Neuronal stem cell (in vitro differentiated cells): ENCODE measurements around the gene WWOX.
"Not testable (repeated sequence)": the region's sequence is repeated elsewhere in the genome, so short reads cannot be mapped to it uniquely, and the experiment has no call there.

Experiments
- DNase-seq: peaks from one replicate; pipeline ENCODE4 v3.0.0-alpha.2; 2013; ENCODE audit warnings: low spot score
- H2AFZ ChIP-seq: one replicate; pipeline ENCODE4 v1.6.1; 2013; ENCODE audit warnings: mild to moderate bottlenecking, low read length, inconsistent platforms
- H2AK5ac ChIP-seq: 2 replicates; pipeline ENCODE4 v1.6.1; 2013; ENCODE audit warnings: low read depth, mild to moderate bottlenecking, inconsistent platforms, low read length, moderate library complexity, mixed read lengths
- H2BK120ac ChIP-seq: 2 replicates; pipeline ENCODE4 v1.6.1; 2013; ENCODE audit warnings: low read depth, mild to moderate bottlenecking, inconsistent platforms, low read length, moderate library complexity, mixed read lengths
- H2BK12ac ChIP-seq: one replicate; pipeline ENCODE4 v1.6.1; 2013; ENCODE audit warnings: low read length, inconsistent platforms
- H2BK15ac ChIP-seq: 2 replicates; pipeline ENCODE4 v1.6.1; 2013; ENCODE audit warnings: mild to moderate bottlenecking, low read length, inconsistent platforms, mixed read lengths
- H2BK5ac ChIP-seq: one replicate; pipeline ENCODE4 v1.6.1; 2013; ENCODE audit warnings: inconsistent platforms, mild to moderate bottlenecking, low read length, moderate library complexity
- H3K14ac ChIP-seq: one replicate; pipeline ENCODE4 v1.6.1; 2013; ENCODE audit warnings: low read length, inconsistent platforms
- H3K18ac ChIP-seq: 2 replicates; pipeline ENCODE4 v1.6.1; 2013; ENCODE audit warnings: low read length, inconsistent platforms
- H3K23ac ChIP-seq: 2 replicates; pipeline ENCODE4 v1.6.1; 2013; ENCODE audit warnings: low read depth, mild to moderate bottlenecking, mixed read lengths, low read length, inconsistent platforms; ENCODE audit not compliant: poor library complexity
- H3K27ac ChIP-seq: replicated peaks from 3 replicates; pipeline ENCODE4 v1.5.1; 2013; ENCODE audit warnings: low read length, inconsistent platforms
- H3K27me3 ChIP-seq, 3 experiments: 2 replicates each; pipeline ENCODE4 v1.6.1; 2013; ENCODE audit warnings: low read length in 3 of 3, mild to moderate bottlenecking in 2 of 3, inconsistent platforms in 1 of 3, low read depth in 1 of 3, mixed read lengths in 1 of 3, moderate library complexity in 1 of 3; ENCODE audit not compliant: control insufficient read depth in 3 of 3, insufficient read depth in 3 of 3
- H3K36me3 ChIP-seq, 2 donors: replicated peaks in 1 of 2; 2 replicates each; pipeline ENCODE4 v1.6.1; 2013; ENCODE audit warnings: low read length in 2 of 2; ENCODE audit not compliant: control insufficient read depth in 2 of 2, insufficient read depth in 2 of 2
- H3K4ac ChIP-seq: 2 replicates; pipeline ENCODE4 v1.6.1; 2013; ENCODE audit warnings: inconsistent platforms, mild to moderate bottlenecking, low read length, moderate library complexity
- H3K4me1 ChIP-seq, 2 donors: 1 replicate in 1 of 2; 2 replicates in 1 of 2; pipeline ENCODE4 v1.6.1; 2013; ENCODE audit warnings: low read length in 2 of 2, low read depth in 1 of 2; ENCODE audit not compliant: control insufficient read depth in 2 of 2, insufficient read depth in 1 of 2
- H3K4me2 ChIP-seq: one replicate; pipeline ENCODE4 v1.6.1; 2013; ENCODE audit warnings: mild to moderate bottlenecking, low read length, inconsistent platforms; ENCODE audit not compliant: insufficient read depth, poor library complexity, severe bottlenecking
- H3K4me3 ChIP-seq, 2 donors: 2 replicates each; pipeline ENCODE4 v1.5.1; 2013; ENCODE audit warnings: low read length in 2 of 2, mild to moderate bottlenecking in 2 of 2, inconsistent platforms in 1 of 2, moderate library complexity in 1 of 2
- H3K79me1 ChIP-seq: one replicate; pipeline ENCODE4 v1.6.1; 2013; ENCODE audit warnings: low read depth, mild to moderate bottlenecking, inconsistent platforms, low read length, moderate library complexity
- H3K9ac ChIP-seq: one replicate; pipeline ENCODE4 v1.6.1; 2013; ENCODE audit warnings: mild to moderate bottlenecking, low read depth, low read length, inconsistent platforms; ENCODE audit not compliant: poor library complexity
- H3K9me3 ChIP-seq, 2 donors: replicated peaks in 1 of 2; 2 replicates each; pipeline versions ENCODE3 to v1.6.1; 2013; ENCODE audit warnings: low read length in 2 of 2, mild to moderate bottlenecking in 2 of 2, inconsistent platforms in 1 of 2, low read depth in 1 of 2, mixed read lengths in 1 of 2, moderate library complexity in 1 of 2; ENCODE audit not compliant: control insufficient read depth in 2 of 2, insufficient read depth in 1 of 2
- H4K8ac ChIP-seq: one replicate; pipeline ENCODE4 v1.6.1; 2013; ENCODE audit warnings: low read depth, mild to moderate bottlenecking, inconsistent platforms, low read length, moderate library complexity
- H4K91ac ChIP-seq: one replicate; pipeline ENCODE4 v1.6.1; 2013; ENCODE audit warnings: low read length, low read depth, mild to moderate bottlenecking, inconsistent platforms; ENCODE audit not compliant: poor library complexity
- WGBS, 2 donors: extraction: QIAGEN DNeasy Blood & Tissue Kit; methylation state at CpG; one replicate each; pipeline ENCODE4 v1.1.7; 2013; ENCODE audit warnings: missing lambda C conversion rate in 2 of 2, mixed read lengths in 1 of 2; ENCODE audit not compliant: insufficient read length in 2 of 2, insufficient replicate concordance in 1 of 2; ENCODE audit errors: extremely low coverage in 2 of 2; 5-methylcytosine and 5-hydroxymethylcytosine counted together

The WWOX gene

DNA sequence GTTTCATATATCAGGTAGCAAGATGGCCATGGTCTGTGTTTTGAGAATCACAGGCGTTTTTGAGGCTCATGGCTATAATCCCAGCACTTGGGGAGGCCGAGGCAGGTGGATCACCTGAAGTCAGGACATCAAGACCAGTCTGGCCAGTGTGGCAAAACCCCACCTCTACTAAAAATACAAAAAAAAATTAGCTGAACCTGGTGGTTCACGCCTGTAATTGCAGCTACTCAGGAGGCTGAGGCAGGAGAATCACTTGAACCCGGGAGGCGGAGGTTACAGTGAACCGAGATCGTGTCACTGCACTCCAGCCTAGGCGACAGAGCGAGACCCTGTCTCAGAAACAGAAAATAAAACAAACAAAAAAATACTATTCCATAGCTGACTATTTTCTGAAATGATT is 415.4 kb downstream of the WWOX start:
- not testable (repeated sequence) for H2AFZ ChIP-seq, H2BK120ac ChIP-seq, H2AK5ac ChIP-seq, H2BK15ac ChIP-seq, H3K36me3 ChIP-seq, H3K9me3 ChIP-seq, H3K23ac ChIP-seq, H2BK5ac ChIP-seq, H3K4ac ChIP-seq, H3K4me3 ChIP-seq, H4K8ac ChIP-seq, H3K4me1 ChIP-seq, H3K4me2 ChIP-seq, H3K27me3 ChIP-seq, H4K91ac ChIP-seq, H2BK12ac ChIP-seq, H3K9ac ChIP-seq, H3K18ac ChIP-seq, H3K79me1 ChIP-seq, H3K27ac ChIP-seq, H3K14ac ChIP-seq, DNase-seq
- no CpG with 5 or more reads among the region's 9 CpGs for WGBS, 2 donors

DNA sequence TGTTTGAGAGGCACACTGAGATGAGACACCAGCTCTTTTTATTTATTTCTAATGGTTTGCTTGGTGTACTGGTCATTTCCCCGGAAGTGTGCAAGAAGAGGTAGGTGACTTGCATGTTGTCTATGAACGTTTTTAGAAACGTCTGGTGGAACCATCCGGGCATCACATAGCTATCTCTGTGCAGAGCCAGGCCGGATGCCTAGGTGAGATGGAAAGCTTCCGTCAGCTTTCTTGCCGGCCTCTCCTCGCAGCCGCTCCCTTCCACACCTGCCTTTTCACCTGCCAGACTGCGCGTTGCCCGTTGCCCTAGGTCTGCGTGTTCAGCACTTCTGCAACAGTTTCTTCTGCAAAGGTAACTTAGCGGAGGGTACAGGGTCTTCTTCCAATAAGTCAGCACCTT is 416.0 kb downstream of the WWOX start:
- no peak overlapping the region for H3K18ac ChIP-seq
- no peak overlapping the region for H2BK120ac ChIP-seq
- no peak overlapping the region for H3K23ac ChIP-seq
- H3K27me3 ChIP-seq = no peaks in the 10 kb centered on the region
- H2AK5ac ChIP-seq = no peak overlapping the region
- H3K4me3 ChIP-seq = no peak overlapping the region
- H3K4ac ChIP-seq = no peak overlapping the region
- no peak overlapping the region for H4K8ac ChIP-seq
- no peak overlapping the region for H2BK15ac ChIP-seq
- no CpG with 5 or more reads among the region's 14 CpGs for WGBS, 2 donors
- no peaks in the 10 kb centered on the region for H3K36me3 ChIP-seq
- H2BK5ac ChIP-seq = no peak overlapping the region
- peaks cover 0 to 7% of the 10 kb centered on the region in 2 donors for H3K4me1 ChIP-seq
- H3K9me3 ChIP-seq = peaks cover 0 to 3% of the 10 kb centered on the region in 2 donors
- H4K91ac ChIP-seq = no peak overlapping the region
- no peak for DNase-seq
- no peak overlapping the region for H3K14ac ChIP-seq
- no peak overlapping the region for H2BK12ac ChIP-seq
- H3K79me1 ChIP-seq = no peaks in the 10 kb centered on the region
- no peak overlapping the region for H3K27ac ChIP-seq
- H2AFZ ChIP-seq = no peak overlapping the region
- H3K9ac ChIP-seq = no peak overlapping the region
- H3K4me2 ChIP-seq = no peak overlapping the region

DNA sequence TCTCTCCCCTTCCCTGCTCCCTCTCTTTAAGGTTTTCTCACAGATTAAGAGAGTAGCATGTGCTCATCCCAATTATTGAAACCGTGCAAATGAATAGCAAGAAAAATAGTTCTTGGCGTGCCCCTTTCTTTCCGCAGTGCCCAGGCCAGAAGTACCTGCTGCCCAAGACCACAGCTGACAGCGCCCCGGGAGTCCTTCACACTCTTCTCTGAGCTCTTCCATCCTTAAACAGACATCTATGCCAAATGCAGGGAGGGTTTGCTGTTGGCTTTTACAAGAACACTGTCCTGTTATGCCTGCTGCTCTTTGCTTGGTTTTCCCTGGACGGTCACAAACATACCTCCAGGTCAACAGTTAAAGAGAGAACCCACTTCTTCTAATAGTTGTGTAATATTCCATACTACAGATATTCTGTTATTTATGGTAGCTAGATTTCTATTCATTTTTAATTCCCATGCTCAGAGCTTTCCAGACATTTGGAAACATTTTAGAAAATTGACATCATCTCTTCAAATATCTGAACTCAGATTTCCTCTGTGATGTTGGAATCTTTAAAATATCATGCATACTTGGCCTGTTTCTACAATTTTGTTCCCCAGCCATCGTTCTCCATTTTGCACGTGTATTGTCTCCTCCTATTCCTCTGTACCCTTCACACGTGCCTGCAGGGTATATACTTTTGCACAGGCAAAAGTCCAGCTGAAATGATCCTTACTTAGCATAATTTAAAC is 416.7 kb downstream of the WWOX start:
- H3K23ac ChIP-seq = no peak overlapping the region
- H3K79me1 ChIP-seq = no peaks in the 10 kb centered on the region
- H3K27me3 ChIP-seq = no peaks in the 10 kb centered on the region
- no CpG with 5 or more reads among the region's 9 CpGs for WGBS, 2 donors
- no peak overlapping the region for H4K8ac ChIP-seq
- H3K36me3 ChIP-seq = no peaks in the 10 kb centered on the region
- H2AFZ ChIP-seq = no peak overlapping the region
- H2BK12ac ChIP-seq = no peak overlapping the region
- no peak overlapping the region for H3K9ac ChIP-seq
- H3K4ac ChIP-seq = no peak overlapping the region
- no peak overlapping the region for H3K4me3 ChIP-seq
- H3K4me1 ChIP-seq = peaks cover 0 to 7% of the 10 kb centered on the region in 2 donors
- no peak overlapping the region for H2AK5ac ChIP-seq
- no peak overlapping the region for H2BK120ac ChIP-seq
- no peak overlapping the region for H2BK5ac ChIP-seq
- H3K4me2 ChIP-seq = no peak overlapping the region
- H2BK15ac ChIP-seq = no peak overlapping the region
- DNase-seq = no peak
- H3K9me3 ChIP-seq = peaks cover 0 to 3% of the 10 kb centered on the region in 2 donors
- no peak overlapping the region for H3K27ac ChIP-seq
- no peak overlapping the region for H3K14ac ChIP-seq
- H4K91ac ChIP-seq = no peak overlapping the region
- no peak overlapping the region for H3K18ac ChIP-seq

DNA sequence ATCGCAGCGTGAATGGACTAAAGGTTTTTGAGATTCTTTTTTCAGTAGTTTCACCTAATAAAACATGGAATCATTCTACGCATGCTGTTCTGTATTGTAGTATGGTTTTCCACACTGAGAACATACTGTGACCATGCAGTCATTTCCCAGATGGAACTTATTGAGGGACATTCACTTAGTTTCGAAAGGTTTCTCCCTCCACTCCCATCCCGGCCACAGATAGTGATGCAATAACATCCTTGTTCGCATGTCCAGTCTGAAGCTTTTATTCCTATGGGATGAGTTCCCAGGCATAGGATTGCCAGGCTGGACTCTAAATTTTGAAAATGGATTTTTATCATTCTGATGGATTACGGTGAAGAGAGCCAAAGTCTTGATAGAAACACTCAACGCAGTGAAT is 420.4 kb downstream of the WWOX start:
- H3K4me1 ChIP-seq = peaks cover 0 to 8% of the 10 kb centered on the region in 2 donors
- H2AFZ ChIP-seq = no peak overlapping the region
- H3K27ac ChIP-seq = no peak overlapping the region
- H3K18ac ChIP-seq = no peak overlapping the region
- H2BK120ac ChIP-seq = no peak overlapping the region
- H3K27me3 ChIP-seq = no peaks in the 10 kb centered on the region
- WGBS, 2 donors = no CpG with 5 or more reads among the region's 8 CpGs
- no peak overlapping the region for H2BK5ac ChIP-seq
- H2BK15ac ChIP-seq = no peak overlapping the region
- H3K36me3 ChIP-seq = no peaks in the 10 kb centered on the region
- H3K4me2 ChIP-seq = no peak overlapping the region
- H3K14ac ChIP-seq = no peak overlapping the region
- H3K4me3 ChIP-seq = no peak overlapping the region
- H4K8ac ChIP-seq = no peak overlapping the region
- no peak overlapping the region for H3K23ac ChIP-seq
- DNase-seq = no peak
- H3K79me1 ChIP-seq = no peaks in the 10 kb centered on the region
- H3K9ac ChIP-seq = no peak overlapping the region
- H4K91ac ChIP-seq = no peak overlapping the region
- H3K9me3 ChIP-seq = peaks cover 0 to 3% of the 10 kb centered on the region in 2 donors
- H2BK12ac ChIP-seq = no peak overlapping the region
- H2AK5ac ChIP-seq = no peak overlapping the region
- no peak overlapping the region for H3K4ac ChIP-seq
